Trophoblast cell (in vitro differentiated cells and primary cell): ENCODE results near the gene MCM5.
A peak's percentile ranks its signal among the peaks of the same experiment; 100 is the strongest.
"Not testable (repeated sequence)": the region's sequence is repeated elsewhere in the genome, so short reads cannot be mapped to it uniquely, and the experiment has no call there.

Experiments used
- DNase-seq, 2 donors: peaks; one replicate each; pipeline ENCODE4 v3.0.0-alpha.2; 2016
- H2AFZ ChIP-seq: 2 replicates; pipeline ENCODE4 v1.6.1; 2013; ENCODE audit warnings: low read length, moderate library complexity, mild to moderate bottlenecking; ENCODE audit not compliant: insufficient read depth, poor library complexity
- H2AK5ac ChIP-seq: 2 replicates; pipeline ENCODE4 v1.6.1; 2013; ENCODE audit warnings: mild to moderate bottlenecking, low read length
- H2BK120ac ChIP-seq: 2 replicates; pipeline ENCODE4 v1.6.1; 2013; ENCODE audit warnings: low read length, mild to moderate bottlenecking, moderate library complexity; ENCODE audit not compliant: insufficient read depth, poor library complexity
- H2BK12ac ChIP-seq: 2 replicates; pipeline ENCODE4 v1.6.1; 2013; ENCODE audit warnings: mild to moderate bottlenecking, low read length, moderate library complexity
- H2BK5ac ChIP-seq: 2 replicates; pipeline ENCODE4 v1.6.1; 2013; ENCODE audit warnings: low read length, low read depth, moderate library complexity, mild to moderate bottlenecking; ENCODE audit not compliant: poor library complexity
- H3K14ac ChIP-seq: 2 replicates; pipeline ENCODE4 v1.6.1; 2013; ENCODE audit warnings: mild to moderate bottlenecking, low read length
- H3K18ac ChIP-seq: 2 replicates; pipeline ENCODE4 v1.6.1; 2013; ENCODE audit warnings: mild to moderate bottlenecking, low read length
- H3K23ac ChIP-seq: 2 replicates; pipeline ENCODE4 v1.6.1; 2013; ENCODE audit warnings: low read length
- H3K27ac ChIP-seq: 2 replicates; pipeline ENCODE4 v1.5.1; 2013; ENCODE audit warnings: low read depth, mild to moderate bottlenecking, inconsistent platforms, low read length, moderate library complexity
- H3K27me3 ChIP-seq: 2 replicates; pipeline ENCODE4 v1.6.1; 2013; ENCODE audit warnings: inconsistent platforms, mild to moderate bottlenecking, low read length, moderate library complexity; ENCODE audit not compliant: insufficient read depth
- H3K36me3 ChIP-seq, 2 experiments: 1 replicate in 1 of 2; 2 replicates in 1 of 2; pipeline ENCODE4 v1.6.1; 2013; ENCODE audit warnings: low read length in 2 of 2, mild to moderate bottlenecking in 2 of 2, moderate library complexity in 1 of 2; ENCODE audit not compliant: insufficient read depth in 2 of 2, control insufficient read depth in 1 of 2
- H3K4ac ChIP-seq: 2 replicates; pipeline ENCODE4 v1.6.1; 2013; ENCODE audit warnings: low read depth, mild to moderate bottlenecking, low read length, moderate library complexity
- H3K4me1 ChIP-seq, 2 experiments: 1 replicate in 1 of 2; 2 replicates in 1 of 2; pipeline ENCODE4 v1.6.1; 2013; ENCODE audit warnings: low read length in 2 of 2, mild to moderate bottlenecking in 2 of 2, moderate library complexity in 1 of 2; ENCODE audit not compliant: insufficient read depth in 2 of 2, control insufficient read depth in 1 of 2
- H3K4me2 ChIP-seq: 2 replicates; pipeline ENCODE4 v1.6.1; 2013; ENCODE audit warnings: inconsistent platforms, mild to moderate bottlenecking, low read length, moderate library complexity
- H3K4me3 ChIP-seq: 2 replicates; pipeline ENCODE4 v1.5.1; 2013; ENCODE audit warnings: mild to moderate bottlenecking, low read depth, low read length, inconsistent platforms
- H3K79me1 ChIP-seq: one replicate; pipeline ENCODE4 v1.6.1; 2013; ENCODE audit warnings: low read length
- H3K79me2 ChIP-seq: 2 replicates; pipeline ENCODE4 v1.6.1; 2013; ENCODE audit warnings: low read length, mild to moderate bottlenecking; ENCODE audit not compliant: control insufficient read depth, insufficient read depth, poor library complexity
- H3K9ac ChIP-seq: 2 replicates; pipeline ENCODE4 v1.6.1; 2013; ENCODE audit warnings: mild to moderate bottlenecking, low read length
- H3K9me3 ChIP-seq: 2 replicates; pipeline ENCODE4 v1.6.1; 2013; ENCODE audit warnings: low read depth, mild to moderate bottlenecking, control low read depth, inconsistent platforms, low read length; ENCODE audit not compliant: insufficient read depth
- H4K12ac ChIP-seq: 2 replicates; pipeline ENCODE4 v1.6.1; 2013; ENCODE audit warnings: low read depth, mild to moderate bottlenecking, low read length, moderate library complexity
- H4K8ac ChIP-seq: 2 replicates; pipeline ENCODE4 v1.6.1; 2013; ENCODE audit warnings: low read depth, mild to moderate bottlenecking, low read length, moderate library complexity
- H4K91ac ChIP-seq: one replicate; pipeline ENCODE4 v1.6.1; 2013; ENCODE audit warnings: low read depth, mild to moderate bottlenecking, low read length, moderate library complexity
- WGBS: extraction: QIAGEN DNeasy Blood & Tissue Kit; methylation state at CpG from one replicate; pipeline ENCODE4 v1.1.7; 2013; ENCODE audit warnings: missing lambda C conversion rate; ENCODE audit not compliant: insufficient read length, insufficient coverage; ENCODE audit errors: extremely low coverage; 5-methylcytosine and 5-hydroxymethylcytosine counted together

Gene MCM5

GRCh38 chr22:35471566-35471965 lies 71.6 kb downstream of the MCM5 start:
- not testable (repeated sequence) for H4K91ac ChIP-seq, H3K79me2 ChIP-seq, H3K18ac ChIP-seq, H4K12ac ChIP-seq, H3K27ac ChIP-seq, H2BK120ac ChIP-seq, H2AK5ac ChIP-seq, H3K79me1 ChIP-seq, H3K4me3 ChIP-seq, H3K4me2 ChIP-seq, H3K14ac ChIP-seq, H2BK5ac ChIP-seq, H3K36me3 ChIP-seq, H4K8ac ChIP-seq, H3K23ac ChIP-seq, H2BK12ac ChIP-seq, H3K27me3 ChIP-seq, H2AFZ ChIP-seq, H3K9ac ChIP-seq, H3K4ac ChIP-seq, H3K4me1 ChIP-seq
- no CpG with 5 or more reads among the region's 4 CpGs for WGBS
- peaks cover 11% of the 10 kb centered on the region for H3K9me3 ChIP-seq
- DNase-seq: peak in 1 of 2 donors; percentile 33

- no peak overlapping the region for H3K14ac ChIP-seq
- peaks cover 6% of the 10 kb centered on the region for H3K79me1 ChIP-seq
- no peak overlapping the region for H3K27ac ChIP-seq
- H3K23ac ChIP-seq: no peak overlapping the region
- H3K36me3 ChIP-seq: no peaks in the 10 kb centered on the region
- H3K79me2 ChIP-seq: peaks cover 2% of the 10 kb centered on the region
- peak in 1 of 2 donors; percentile 8 for DNase-seq
- H3K4me1 ChIP-seq: peaks cover 3 to 7% of the 10 kb centered on the region in 2 experiments
- H2BK120ac ChIP-seq: no peak overlapping the region
- no peak overlapping the region for H3K4ac ChIP-seq
- H3K4me3 ChIP-seq: no peak overlapping the region
- H3K4me2 ChIP-seq: no peak overlapping the region
- H2AK5ac ChIP-seq: no peak overlapping the region
- no peak overlapping the region for H3K9ac ChIP-seq
- H2BK12ac ChIP-seq: no peak overlapping the region
- no CpG with 5 or more reads among the region's 6 CpGs for WGBS
- no peak overlapping the region for H4K8ac ChIP-seq
- no peak overlapping the region for H4K91ac ChIP-seq
- peaks cover 11% of the 10 kb centered on the region for H3K9me3 ChIP-seq
- no peaks in the 10 kb centered on the region for H3K27me3 ChIP-seq
- H3K18ac ChIP-seq: no peak overlapping the region
- no peak overlapping the region for H2AFZ ChIP-seq
- H4K12ac ChIP-seq: no peak overlapping the region
- no peak overlapping the region for H2BK5ac ChIP-seq
Measured at GRCh38 chr22:35472488-35472887, 72.5 kb downstream of the MCM5 start.

GRCh38 chr22:35473971-35474370 lies 74.0 kb downstream of the MCM5 start:
- no peaks in the 10 kb centered on the region for H3K27me3 ChIP-seq
- H3K36me3 ChIP-seq: no peaks in the 10 kb centered on the region
- H2BK12ac ChIP-seq: no peak overlapping the region
- WGBS: no CpG with 5 or more reads among the region's 4 CpGs
- DNase-seq: no peak
- no peak overlapping the region for H3K4me3 ChIP-seq
- no peak overlapping the region for H3K18ac ChIP-seq
- no peak overlapping the region for H3K9ac ChIP-seq
- no peak overlapping the region for H4K8ac ChIP-seq
- no peaks in the 10 kb centered on the region for H3K79me1 ChIP-seq
- no peak overlapping the region for H2BK5ac ChIP-seq
- H3K4me1 ChIP-seq: peaks cover 0 to 3% of the 10 kb centered on the region in 2 experiments
- no peak overlapping the region for H2BK120ac ChIP-seq
- H3K27ac ChIP-seq: no peak overlapping the region
- no peak overlapping the region for H2AK5ac ChIP-seq
- H4K12ac ChIP-seq: no peak overlapping the region
- no peak overlapping the region for H3K4ac ChIP-seq
- H3K14ac ChIP-seq: no peak overlapping the region
- H3K23ac ChIP-seq: no peak overlapping the region
- no peak overlapping the region for H3K4me2 ChIP-seq
- no peak overlapping the region for H2AFZ ChIP-seq
- no peaks in the 10 kb centered on the region for H3K79me2 ChIP-seq
- H4K91ac ChIP-seq: no peak overlapping the region
- H3K9me3 ChIP-seq: peaks cover 11% of the 10 kb centered on the region
